Stimulated activated CD4-positive, alpha-beta T cell treated with anti-CD3 and anti-CD28 coated beads, Interleukin-1b, Interleukin-23, amount 100 ng/mL, for 24 hours (primary cell): ENCODE results near the gene DSTN.

Experiments used
- DNase-seq, 4 experiments: peaks; one replicate each; pipeline ENCODE4 v3.0.0-alpha.2; 2020; ENCODE audit warnings: low read depth in 4 of 4, low spot score in 1 of 4

Gene DSTN

GRCh38 chr20:17636523-17637412, 66.9 kb downstream of the DSTN start:
- no peak for DNase-seq

GRCh38 chr20:17637413-17637780, 67.5 kb downstream of the DSTN start:
- no peak for DNase-seq

GRCh38 chr20:17637985-17638640, 68.2 kb downstream of the DSTN start:
- no peak for DNase-seq

- DNase-seq: no peak
Measured at GRCh38 chr20:17638835-17639407, 69.0 kb downstream of the DSTN start.

- DNase-seq: no peak
Measured at GRCh38 chr20:17640146-17640874, 70.4 kb downstream of the DSTN start.

GRCh38 chr20:17640875-17641378, 71.1 kb downstream of the DSTN start:
- no peak for DNase-seq

- DNase-seq: no peak
Measured at GRCh38 chr20:17641520-17641964, 71.7 kb downstream of the DSTN start.

GRCh38 chr20:17641993-17642392, 72.1 kb downstream of the DSTN start:
- no peak for DNase-seq

- DNase-seq: no peak
Measured at GRCh38 chr20:17642404-17643269, 72.8 kb downstream of the DSTN start.

- DNase-seq: no peak
Measured at GRCh38 chr20:17643531-17644188, 73.8 kb downstream of the DSTN start.

- DNase-seq: no peak
Measured at GRCh38 chr20:17644451-17644850, 74.6 kb downstream of the DSTN start.

- no peak for DNase-seq
Measured at GRCh38 chr20:17645010-17645409, 75.1 kb downstream of the DSTN start.

- no peak for DNase-seq
Measured at GRCh38 chr20:17645546-17646208, 75.8 kb downstream of the DSTN start.

- no peak for DNase-seq
Measured at GRCh38 chr20:17646209-17646960, 76.5 kb downstream of the DSTN start.

- DNase-seq: no peak
Measured at GRCh38 chr20:17646961-17647301, 77.1 kb downstream of the DSTN start.

GRCh38 chr20:17647391-17648314, 77.8 kb downstream of the DSTN start:
- no peak for DNase-seq

GRCh38 chr20:17648315-17648646, 78.4 kb downstream of the DSTN start:
- DNase-seq: no peak
